HPDE6-E6E7 (cell line): ENCODE measurements around the gene PTS.
"Not testable (repeated sequence)": the region's sequence is repeated elsewhere in the genome, so short reads cannot be mapped to it uniquely, and the experiment has no call there.

Experiments used
- DNase-seq: peaks from one replicate; pipeline ENCODE4 v3.0.0; 2011; ENCODE audit warnings: missing footprints; ENCODE audit errors: extremely low spot score

PTS gene

DNA sequence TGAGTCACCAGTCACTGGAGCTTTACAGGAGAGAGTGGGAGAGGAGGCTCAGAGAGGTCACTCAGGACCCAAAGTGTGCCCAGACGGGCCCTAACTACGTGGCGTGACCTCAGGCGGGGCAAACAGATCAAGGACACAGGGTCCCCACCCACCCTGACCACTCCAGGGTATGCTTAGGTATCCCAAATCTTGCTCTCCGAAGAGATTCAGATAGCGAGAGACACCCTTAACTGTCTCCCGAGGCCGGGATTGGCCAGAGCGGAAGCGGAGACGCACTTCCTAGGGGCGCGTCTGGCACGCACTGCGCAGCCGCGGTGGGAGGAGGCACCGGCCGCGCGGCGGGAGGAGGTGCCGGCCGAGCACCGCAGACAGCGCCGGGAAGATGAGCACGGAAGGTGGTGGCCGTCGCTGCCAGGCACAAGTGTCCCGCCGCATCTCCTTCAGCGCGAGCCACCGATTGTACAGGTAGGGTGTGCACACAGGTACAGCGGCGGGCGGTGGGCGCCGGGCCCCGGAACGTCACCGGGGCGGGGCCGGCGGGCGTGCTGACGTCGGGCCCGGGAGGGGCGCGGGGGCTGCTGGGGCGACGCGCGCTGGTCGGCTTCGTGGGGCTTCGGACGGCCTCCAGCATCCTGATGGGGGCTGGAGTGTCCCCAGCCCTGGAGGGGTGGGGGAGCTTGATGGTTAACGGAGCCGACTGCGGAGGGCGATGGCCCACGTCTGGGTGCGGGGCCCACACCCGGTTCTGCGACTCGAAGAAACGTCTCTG lies at the start of gene PTS:
Gene PTS, plus strand, starts transcription at position 367 of the 769 bp plus-strand sequence. Its CDS starts 16 bp downstream, at position 383.
- peak; percentile 99 for DNase-seq

DNA sequence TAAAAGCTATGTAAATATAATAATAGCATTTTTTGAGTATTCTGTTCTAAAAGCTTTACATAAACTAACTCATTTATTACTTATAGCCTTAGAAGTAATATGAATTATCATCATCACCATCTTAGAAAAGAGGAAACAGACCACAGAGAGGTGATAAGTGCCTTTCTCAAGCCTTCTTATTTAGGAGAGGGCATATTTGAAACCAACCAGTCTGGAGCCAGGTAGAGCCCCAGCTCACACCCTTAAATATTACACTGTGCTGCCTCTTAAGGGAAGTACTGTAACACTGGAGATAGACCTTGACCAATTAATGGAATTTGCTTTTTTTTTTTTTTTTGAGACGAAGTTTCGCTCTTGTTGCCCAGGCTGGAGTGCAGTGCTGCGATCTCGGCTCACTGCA lies 48.6 kb upstream of the PTS start:
- DNase-seq = no peak

DNA sequence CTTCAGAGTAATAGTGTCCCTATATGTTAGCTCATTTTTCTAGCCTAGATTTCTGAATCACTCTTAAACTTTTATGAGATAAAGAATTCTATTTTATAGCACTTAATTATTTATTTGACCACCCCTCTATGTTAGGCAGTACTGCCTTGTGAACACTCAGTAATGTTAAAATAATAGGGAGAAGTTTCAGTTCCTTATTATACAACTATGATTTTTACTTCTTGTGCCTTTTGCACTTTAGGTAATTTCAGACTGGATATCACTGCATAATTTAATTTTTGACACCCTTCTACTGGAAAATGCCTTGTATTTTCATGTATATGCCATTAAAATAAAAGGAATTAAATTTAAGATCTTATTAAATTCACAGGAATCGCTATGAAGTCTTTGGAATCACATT lies 47.8 kb upstream of the PTS start:
- DNase-seq = no peak

DNA sequence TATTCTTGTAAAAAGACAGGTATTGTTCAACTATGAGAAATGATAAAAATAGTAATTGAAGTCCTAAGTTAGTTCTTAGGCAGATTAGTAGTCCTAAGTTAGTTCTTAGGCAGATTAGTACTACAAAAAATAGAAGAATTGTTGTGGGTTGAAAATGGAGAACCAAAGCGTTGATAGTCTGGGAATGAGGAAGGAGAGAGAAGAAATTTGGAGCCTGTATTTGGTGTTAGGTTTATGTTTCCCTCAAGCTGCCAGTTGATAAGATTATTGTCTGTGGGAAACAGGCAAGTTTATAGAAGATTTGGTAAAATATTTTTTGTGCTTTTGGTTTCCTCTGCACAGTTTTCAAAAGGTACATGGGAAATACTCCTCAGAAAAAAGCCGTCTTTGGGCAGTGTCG lies 47.3 kb upstream of the PTS start:
- DNase-seq = no peak

DNA sequence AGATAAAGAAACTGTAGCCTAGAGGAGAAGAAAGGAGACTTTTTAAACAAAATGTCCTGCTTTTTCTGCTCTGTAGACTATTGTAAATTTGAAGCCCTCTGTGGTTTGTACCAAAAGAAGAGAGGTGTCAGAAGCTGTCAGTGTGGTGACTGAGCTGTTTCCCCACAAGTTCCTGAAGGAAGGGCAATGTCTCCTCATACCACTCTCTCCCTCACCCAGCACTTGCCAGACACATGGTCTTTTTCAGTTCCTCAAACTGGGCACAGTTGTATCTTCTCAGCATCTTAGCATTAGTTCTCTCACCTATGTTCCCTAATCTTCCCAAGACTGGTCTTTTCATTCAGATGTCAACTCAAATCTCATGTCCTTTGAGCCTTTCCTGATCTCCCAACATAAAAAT lies 46.6 kb upstream of the PTS start:
- DNase-seq = no peak

DNA sequence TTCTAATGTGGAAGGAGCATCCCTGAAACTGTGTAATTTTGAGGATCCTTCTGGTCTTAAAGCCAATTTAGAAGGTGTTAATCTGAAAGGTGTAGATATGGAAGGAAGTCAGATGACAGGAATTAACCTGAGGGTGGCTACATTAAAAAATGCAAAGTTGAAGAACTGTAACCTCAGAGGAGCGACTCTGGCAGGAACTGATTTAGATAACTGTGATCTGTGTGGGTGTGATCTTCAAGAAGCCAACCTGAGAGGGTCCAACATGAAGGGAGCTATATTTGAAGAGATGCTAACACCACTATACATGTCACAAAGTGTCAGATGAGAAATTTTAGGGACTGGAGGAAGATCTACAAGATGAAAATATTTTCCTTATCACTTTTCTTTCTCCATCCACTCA lies 43.4 kb upstream of the PTS start:
- no peak for DNase-seq

DNA sequence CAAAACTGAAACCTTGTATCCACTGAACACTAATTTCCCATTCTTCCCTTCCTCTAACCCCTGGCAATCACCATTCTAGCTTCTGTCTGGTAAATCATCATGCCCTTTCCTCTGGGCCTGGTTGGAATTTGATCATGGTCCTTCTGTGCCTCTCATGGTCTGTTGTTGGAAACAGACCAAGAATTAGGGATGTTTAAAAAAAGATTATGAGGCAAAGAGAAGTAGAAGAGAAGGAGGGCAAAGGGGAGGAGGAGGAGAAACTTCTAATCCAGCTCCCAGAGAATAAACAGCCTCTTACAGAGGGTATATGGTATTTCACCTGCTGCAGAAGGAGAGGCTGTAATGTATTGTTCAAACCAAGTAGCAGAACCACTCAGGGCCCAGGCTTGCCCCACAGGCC lies 40.3 kb upstream of the PTS start:
- no peak for DNase-seq

DNA sequence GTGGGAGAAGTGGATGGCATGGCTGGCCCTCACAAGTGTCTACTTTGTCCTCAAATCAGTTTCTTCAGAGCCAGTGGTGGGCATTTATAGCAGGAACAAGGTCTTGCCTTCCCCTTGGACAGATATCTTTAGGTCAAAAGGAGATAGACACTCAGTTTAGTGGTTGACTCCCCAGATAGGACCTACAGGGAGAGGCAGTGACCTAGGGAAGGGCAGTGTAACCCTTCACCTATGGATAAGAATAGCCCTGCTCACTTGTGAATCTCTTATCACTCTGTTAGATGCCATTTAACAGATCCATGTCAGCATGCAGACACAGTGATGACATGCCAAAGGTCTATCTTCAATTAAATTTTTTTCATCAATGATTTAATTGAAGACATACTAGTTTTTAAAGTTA lies 39.9 kb upstream of the PTS start:
- DNase-seq = no peak

DNA sequence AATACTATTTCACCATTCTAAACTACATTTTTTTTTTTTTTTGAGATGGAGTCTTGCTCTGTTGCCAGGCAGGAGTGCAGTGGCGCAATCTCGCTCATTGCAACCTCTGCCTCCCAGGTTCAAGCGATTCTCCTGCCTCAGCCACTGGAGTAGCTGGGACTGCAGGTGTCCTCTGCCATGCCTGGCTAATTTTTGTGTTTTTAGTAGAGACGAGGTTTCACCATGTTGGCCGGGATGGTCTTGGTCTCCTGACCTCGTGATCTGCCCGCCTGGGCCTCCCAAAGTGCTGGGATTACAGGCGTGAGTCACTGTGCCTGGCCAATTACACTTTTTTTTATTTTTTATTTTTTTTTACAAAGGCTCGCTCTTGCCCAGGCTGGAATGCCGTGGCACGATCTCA lies 31.1 kb upstream of the PTS start:
- DNase-seq = not testable (repeated sequence)

DNA sequence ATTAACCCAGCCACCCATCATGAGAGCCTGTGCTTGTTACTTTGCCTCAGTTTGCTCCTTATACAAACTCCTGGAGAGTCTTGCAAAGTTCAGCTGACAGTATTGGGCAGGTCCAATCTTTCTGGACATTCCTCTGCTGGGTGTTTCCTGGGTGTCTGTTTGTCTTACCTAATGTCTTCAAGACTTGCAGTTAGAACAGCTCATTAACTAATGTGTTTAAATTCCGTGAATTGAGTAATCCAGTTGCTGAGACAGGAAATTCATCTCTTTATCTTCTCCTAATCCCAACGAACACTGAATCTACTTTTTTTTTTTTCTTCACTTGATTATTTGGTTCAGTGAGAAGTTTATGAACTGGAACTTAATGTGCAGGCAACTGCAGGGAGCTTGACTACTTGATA lies 30.3 kb upstream of the PTS start:
- peak; percentile 13 for DNase-seq

DNA sequence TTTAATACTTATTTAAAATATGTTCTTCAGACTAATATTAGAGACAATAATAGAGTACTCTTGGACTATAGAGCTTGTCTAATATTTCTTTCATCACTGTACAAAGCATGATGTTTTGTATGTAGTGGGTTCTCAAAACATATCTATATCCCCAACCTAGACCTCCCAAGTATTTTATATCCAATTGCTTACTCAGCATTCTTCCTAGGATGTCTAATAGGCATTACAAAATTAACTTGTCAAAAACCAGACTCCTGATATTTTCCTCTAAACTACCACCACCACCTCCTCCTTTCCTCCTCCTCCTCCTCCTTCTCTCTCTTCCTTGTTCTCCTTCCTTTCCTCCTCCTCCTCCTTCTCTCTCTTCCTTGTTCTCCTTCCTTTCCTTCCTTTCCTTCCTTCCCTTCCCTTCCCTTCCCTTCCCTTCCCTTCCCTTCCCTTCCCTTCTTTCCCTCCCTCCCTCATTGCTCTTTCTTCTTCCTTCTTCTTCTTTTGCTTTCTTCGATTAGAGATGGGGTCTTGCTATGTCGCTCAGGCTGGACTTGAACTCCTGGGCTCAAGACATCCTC lies 29.6 kb upstream of the PTS start:
- no peak for DNase-seq

DNA sequence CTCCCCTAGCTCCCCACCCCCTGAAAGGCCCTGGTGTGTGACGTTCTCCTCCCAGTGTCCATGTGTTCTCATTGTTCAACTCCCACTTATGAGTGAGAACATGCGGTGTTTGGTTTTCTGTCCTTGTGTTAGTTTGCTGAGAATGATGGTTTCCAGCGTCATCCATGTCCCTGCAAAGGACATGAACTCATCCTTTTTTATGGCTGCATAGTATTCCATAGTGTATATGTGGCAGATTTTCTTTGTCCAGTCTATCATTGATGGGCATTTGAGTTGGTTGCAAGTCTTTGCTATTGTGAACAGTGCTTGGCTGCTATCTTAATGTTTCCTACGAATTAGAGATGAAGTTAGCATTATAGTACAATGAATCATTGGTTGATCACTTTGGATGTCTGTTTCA lies 27.1 kb upstream of the PTS start:
- DNase-seq = not testable (repeated sequence)

DNA sequence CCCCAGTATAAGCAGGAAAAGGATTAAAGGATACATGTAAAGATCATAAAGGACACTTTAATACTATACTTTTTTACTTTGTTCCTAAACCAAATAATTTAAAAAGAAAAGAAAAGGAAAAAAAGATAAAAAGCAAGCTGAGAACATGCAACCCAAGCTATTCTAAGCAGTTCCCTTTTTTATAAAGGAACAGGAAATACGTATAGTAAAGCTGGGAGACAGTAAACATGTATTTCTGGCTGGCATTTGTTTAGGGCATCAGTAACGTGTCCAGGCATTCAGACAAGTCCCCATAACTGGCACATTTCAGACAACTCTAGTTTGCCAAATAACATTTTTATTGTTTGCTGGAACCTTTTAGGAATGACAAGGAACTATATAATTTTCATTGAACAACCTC lies 26.0 kb upstream of the PTS start:
- no peak for DNase-seq

DNA sequence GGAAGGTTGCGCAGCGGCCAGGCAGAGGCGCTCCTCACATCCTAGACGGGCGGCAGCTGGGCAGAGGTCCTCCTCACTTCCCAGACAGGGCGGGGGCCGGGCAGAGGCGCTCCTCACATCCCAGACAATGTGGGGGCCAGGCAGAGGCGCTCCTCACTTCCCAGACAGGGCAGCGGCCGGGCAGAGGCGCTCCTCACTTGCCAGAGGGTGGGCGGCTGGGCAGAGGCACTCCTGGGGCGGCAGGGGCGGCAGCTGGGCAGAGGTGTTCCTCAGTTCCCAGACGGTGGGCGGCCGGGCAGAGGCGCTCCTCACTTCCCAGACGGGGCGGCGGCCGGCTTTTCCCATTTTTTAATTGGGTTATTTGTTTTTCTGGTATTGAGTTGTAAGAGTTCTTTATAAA lies 20.2 kb upstream of the PTS start:
- no peak for DNase-seq

DNA sequence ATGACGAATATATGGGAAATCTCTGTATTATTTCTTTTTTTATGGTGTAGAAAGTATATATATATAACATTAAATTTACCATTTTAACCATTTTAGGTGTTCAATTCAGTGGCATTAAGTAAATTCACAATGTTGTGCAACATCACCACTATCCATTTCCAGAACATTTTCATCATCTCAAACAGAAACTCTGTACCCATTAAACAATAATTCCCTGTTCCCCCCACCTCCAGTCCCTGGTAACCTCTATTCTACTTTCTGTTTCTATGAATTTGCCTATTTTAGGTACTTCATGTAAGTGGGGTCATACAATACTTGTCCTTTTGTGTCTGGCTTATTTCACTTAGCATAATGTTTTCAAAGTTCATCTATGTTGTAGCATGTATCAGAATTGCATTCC lies 15.3 kb upstream of the PTS start:
- DNase-seq = no peak

DNA sequence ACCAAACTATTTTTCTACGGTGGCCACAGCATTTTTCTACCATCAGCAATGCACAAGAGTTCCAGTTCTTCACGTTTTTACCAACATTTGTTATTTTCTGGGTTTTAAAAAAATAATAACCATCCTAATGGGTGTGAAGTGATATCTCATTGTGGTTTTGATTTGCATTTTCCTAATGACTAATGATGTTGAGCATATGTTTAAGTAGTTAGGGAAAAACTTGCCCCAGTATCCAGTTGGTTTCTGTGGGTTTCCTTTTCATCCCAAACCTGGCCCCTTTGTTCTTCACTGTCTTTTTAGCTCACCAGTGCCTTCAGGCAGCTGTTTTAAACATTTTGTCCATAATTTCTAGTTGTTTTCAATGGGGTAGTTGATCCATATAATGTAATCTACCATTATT lies 14.7 kb upstream of the PTS start:
- DNase-seq = no peak

DNA sequence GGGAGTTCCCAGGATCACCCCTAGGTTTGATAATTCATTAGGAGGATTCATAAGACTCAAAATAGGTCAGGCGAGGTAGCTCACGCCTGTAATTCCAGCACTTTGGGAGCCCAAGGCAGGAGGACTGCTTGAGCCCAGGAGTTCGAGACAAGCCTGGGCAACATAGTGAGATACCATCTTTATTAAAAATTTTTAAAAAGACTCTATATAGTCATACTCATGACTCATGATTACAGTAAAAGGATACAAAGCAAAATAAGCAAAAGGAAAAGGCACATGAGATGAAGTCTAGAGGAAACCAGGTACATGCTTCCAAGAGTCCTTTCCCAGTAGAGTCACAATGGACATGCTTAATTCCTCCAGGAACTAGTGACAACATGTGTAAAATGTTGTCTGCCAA lies 13.9 kb upstream of the PTS start:
- no peak for DNase-seq

DNA sequence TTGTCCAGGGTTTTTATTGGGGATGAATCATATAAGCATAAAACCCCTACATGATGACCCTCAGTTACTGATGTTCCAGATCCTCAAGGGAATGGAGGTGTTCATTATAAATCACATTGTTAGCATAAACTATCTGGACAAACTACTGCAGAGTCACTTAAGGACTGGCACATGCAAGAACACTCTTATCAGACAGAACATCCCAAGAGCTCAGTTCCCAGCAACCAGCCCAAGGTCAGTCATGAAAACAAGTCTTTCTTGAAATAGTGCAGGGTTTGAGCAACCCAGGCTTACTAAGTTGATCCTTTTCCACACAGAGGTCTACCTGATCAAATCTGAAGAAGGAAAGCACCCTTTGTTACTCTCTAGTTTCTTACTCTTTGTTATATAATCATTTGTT lies 13.5 kb upstream of the PTS start:
- DNase-seq = no peak

DNA sequence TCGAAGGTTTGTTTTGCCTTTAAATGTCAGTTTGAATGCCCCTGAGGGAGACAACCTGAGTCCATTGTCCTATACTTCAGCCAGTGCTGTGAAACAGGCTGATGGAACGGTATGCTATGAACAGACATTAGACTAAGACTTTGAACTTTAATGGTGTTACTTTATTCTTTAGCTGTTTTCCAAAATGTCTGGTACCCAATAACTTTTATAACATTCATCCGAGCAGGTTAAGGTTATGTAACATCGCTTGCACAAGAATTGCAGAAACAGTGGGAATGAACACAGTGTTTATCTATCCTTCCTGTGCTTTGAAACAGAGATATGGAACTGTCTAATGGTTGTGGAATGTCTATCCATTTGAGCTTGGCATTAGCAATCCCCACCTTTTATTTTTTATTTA lies 12.5 kb upstream of the PTS start:
- no peak for DNase-seq

DNA sequence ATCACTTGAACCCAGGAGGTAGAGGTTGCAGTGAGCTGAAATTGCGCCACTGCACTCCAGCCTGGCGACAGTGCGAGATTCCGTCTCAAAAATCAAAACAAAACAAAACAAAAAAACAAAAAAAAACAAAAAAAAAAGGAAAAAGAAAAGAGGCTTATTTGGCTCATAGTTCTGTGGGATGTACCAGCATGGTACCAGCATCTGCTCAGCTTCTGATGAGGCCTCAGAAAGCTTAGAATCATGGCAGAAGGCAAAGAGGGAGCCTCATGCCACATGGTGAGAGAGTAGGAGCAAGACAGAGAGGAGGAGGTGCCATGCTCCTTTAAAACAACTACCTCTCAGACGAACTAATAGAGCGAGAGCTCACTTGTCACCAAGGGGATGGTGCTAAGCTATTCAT lies 10.6 kb upstream of the PTS start:
- DNase-seq = no peak

DNA sequence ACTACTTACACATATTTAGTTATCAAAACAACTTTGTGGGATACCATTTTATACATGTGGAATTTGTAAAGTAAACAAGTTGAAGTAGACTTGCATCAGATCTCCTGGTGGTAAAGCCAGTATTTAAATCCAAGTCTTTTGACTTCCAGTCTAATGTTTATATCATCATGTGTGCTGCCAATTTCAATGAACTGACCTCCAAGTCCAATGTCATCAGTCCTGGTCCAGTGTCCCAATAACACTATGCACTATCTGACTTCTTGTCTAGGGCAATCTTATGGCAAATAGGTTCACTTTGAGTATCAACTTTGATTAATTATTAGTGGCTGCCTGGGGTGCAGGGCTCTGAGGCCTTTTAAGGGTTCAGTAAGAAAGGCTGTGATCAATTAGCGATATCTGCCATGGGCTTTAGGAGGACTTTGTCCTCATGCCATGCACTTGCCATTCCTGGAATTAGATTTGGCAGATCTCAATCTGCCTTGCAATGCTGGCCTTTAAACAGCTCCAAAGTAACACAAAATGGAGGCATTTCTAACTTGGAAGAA lies 9.6 kb upstream of the PTS start:
- DNase-seq = no peak

DNA sequence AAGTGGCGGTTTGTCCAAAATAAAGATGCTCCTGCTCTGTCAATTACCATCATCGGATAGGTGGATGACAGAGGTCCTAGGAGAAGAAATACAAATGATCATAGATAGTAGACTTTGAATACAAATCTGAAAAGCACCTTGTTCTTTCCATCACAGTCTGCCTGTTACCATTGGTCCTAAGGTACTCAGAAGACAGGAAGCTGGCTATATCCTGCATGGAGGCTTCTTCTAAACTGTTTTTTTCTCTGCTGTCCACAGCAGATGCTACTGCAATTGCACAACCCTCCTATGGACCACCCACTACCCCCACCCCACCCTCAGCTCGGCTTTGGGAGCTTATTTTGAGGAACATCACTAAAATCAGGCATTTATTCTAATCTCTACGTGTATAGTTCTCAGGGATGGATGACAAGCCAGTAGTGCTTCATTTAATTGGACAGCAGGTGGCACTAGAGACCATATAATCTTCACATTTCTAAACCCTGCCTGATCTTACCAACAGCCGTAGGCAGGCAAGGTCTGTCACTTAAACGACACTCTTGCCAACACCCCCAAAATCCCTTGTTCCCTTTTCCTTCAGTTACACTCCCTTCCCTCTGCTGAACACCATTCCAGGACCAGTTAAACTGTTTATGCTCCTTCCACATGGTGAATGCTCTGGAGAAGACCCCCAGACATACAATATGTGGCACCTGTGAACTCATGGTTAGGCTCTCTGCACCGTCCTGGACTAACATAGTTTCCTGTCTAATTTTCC lies 6.6 kb upstream of the PTS start:
- DNase-seq = peak; percentile 53

DNA sequence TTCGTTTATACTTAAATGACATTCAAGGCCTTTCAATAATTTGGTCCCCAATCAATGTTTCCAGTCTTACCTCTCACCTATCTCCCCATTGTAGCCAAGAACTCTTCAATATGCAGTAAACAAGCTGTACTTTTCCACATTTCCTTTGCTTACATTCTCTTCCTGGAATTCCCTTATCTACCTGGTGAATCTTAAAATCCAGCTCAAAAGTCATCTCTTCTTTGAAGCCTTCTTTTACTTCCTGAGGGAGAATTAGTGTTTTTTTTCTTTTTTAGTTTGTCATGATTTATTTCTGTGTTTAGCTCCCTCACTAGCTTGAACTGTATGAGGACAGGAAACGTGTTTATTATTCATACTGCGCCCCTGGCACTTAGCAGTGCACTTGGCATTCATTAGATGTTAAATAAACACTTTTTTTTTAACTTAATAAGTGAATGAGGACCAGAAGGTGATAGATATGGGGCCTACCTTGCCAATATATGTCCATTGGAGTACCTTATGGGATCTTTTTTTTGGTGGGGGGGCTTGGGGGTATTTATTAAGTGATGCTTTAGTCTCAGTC lies 4.9 kb upstream of the PTS start:
- DNase-seq = no peak
